Uterus (tissue), 2 donors: ENCODE data around the gene PDE10A.

Experiments used
- POLR2A ChIP-seq, 2 donors: fragments of 450-650 bp; IDR thresholded peaks; one replicate each; pipeline ENCODE4 v1.6.1; 2016; ENCODE audit warnings: antibody characterized with exemption in 2 of 2, mild to moderate bottlenecking in 1 of 2, moderate library complexity in 1 of 2
- TF ChIP-seq, protein P1 (sequence below), 4 experiments: fragments of 200-600 bp in 2 of 4; fragments of 450-650 bp in 2 of 4; sonication (generic) in 2 of 4; IDR thresholded peaks; one replicate each; pipeline ENCODE4 v1.5.1; 2016 to 2019; ENCODE audit warnings: antibody characterized with exemption in 4 of 4, mild to moderate bottlenecking in 2 of 4, moderate library complexity in 1 of 4

DNA sequence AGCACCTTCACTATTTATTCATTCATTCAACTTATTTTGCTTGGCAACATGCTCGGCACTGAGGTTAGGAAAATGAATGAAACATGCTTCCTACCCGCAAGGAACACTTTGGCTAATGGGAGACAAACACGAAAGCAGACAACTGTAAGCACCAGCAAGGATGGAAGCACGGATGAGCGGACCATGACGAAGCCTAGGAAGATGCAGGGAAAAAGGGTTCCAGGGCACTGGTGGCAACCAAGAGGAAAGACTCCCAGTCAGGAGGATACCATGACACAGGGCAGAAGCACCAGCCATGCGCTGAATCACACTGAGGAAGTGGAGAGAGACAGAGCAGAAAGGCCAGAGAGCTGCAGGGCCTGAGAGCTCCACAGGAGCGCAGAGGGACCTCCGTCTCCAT, 9.8 kb downstream of the PDE10A start:
- TF ChIP-seq, protein P1, sequence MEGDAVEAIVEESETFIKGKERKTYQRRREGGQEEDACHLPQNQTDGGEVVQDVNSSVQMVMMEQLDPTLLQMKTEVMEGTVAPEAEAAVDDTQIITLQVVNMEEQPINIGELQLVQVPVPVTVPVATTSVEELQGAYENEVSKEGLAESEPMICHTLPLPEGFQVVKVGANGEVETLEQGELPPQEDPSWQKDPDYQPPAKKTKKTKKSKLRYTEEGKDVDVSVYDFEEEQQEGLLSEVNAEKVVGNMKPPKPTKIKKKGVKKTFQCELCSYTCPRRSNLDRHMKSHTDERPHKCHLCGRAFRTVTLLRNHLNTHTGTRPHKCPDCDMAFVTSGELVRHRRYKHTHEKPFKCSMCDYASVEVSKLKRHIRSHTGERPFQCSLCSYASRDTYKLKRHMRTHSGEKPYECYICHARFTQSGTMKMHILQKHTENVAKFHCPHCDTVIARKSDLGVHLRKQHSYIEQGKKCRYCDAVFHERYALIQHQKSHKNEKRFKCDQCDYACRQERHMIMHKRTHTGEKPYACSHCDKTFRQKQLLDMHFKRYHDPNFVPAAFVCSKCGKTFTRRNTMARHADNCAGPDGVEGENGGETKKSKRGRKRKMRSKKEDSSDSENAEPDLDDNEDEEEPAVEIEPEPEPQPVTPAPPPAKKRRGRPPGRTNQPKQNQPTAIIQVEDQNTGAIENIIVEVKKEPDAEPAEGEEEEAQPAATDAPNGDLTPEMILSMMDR (IDR thresholded peaks at IDR 0.05) = no peak
- TF ChIP-seq POLR2A (IDR thresholded peaks at IDR 0.05) = no peak
